ENCODE measurements around the gene AVEN. TPM values are rescaled to one million over a fixed set of nuclear protein-coding genes. Genes with fewer than 3 reads are reported as not detected.

Gene AVEN
- total RNA-seq, 4 donors from 2014 or later: 14.8 to 38.7 (median 26.9) TPM

DNA sequence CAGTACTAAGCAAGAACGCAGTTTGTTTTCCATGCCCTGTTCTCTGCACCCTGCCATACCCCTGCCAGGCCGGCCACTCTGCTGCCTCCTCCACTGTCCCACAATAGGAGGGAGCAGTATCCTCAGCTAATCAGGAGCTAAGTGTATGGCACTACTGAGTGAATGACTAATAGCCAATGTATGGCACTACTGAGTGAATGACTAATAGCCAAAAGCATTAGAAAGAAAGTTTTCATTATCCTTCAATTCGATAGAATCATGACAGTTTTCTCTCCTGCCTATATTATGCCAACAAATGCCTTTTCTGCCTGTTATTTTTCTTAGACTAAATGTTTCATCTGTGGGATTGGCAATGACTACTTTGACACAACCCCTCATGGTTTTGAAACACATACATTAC is 178.2 kb downstream of the AVEN start:
- Histone ChIP-seq H3K27me3 (no peaks in the 10 kb centered on the region), H3K36me3 (peaks cover 0 to 67% of the 10 kb centered on the region in 2 donors), H3K4me3 (no peak overlapping the region), H3K27ac (no peak overlapping the region), H3K9me3 (no peaks in the 10 kb centered on the region), H3K4me1 (peaks cover 0 to 16% (median 0%) of the 10 kb centered on the region in 3 donors)
- WGBS, 2 donors (ENCODE audit: low coverage in 1 of 2): 73 to 100% methylated on average over 1 to 3 of the region's 3 CpGs
- TF ChIP-seq EP300 (IDR thresholded peaks at IDR 0.05): no peak
- TF ChIP-seq, protein P1, sequence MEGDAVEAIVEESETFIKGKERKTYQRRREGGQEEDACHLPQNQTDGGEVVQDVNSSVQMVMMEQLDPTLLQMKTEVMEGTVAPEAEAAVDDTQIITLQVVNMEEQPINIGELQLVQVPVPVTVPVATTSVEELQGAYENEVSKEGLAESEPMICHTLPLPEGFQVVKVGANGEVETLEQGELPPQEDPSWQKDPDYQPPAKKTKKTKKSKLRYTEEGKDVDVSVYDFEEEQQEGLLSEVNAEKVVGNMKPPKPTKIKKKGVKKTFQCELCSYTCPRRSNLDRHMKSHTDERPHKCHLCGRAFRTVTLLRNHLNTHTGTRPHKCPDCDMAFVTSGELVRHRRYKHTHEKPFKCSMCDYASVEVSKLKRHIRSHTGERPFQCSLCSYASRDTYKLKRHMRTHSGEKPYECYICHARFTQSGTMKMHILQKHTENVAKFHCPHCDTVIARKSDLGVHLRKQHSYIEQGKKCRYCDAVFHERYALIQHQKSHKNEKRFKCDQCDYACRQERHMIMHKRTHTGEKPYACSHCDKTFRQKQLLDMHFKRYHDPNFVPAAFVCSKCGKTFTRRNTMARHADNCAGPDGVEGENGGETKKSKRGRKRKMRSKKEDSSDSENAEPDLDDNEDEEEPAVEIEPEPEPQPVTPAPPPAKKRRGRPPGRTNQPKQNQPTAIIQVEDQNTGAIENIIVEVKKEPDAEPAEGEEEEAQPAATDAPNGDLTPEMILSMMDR (IDR thresholded peaks at IDR 0.05): no peak
- TF ChIP-seq POLR2AphosphoS5 (IDR thresholded peaks at IDR 0.05): no peak
- no peak for TF ChIP-seq POLR2A (IDR thresholded peaks at IDR 0.05)
- no peak for ATAC-seq

DNA sequence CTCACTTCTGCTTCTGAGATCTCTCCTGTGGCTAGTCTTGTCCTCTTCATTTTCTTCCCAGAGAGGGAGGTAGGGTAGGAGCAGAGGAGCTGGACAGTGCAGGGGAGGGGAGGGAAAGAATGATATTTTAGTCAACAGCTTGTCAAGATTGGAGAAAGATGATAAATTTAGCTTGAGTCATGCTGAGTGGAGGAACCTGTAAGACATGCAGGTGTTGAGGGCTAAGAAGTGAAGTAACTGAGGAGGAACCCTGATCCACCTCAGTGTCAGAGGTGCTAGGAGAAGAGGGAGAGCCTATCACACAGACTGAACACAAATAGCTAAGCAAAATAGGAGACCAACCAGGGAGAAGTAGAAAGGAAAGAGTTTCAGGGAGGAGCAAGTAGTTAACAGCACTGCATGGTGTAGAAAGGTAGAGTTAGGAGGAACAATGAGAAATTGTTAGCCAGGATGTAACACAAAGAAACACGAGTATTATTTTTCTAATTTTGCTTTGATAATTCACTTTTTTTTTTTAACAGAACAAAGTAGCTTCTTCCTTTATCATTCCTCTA is 178.9 kb downstream of the AVEN start:
- Histone ChIP-seq H3K4me1 (peaks cover 0 to 11% (median 0%) of the 10 kb centered on the region in 3 donors), H3K27ac (no peak overlapping the region), H3K4me3 (no peak overlapping the region), H3K36me3 (peaks cover 0 to 70% of the 10 kb centered on the region in 2 donors), H3K9me3 (no peaks in the 10 kb centered on the region), H3K27me3 (no peaks in the 10 kb centered on the region)
- no peak for ATAC-seq
- TF ChIP-seq EP300 (IDR thresholded peaks at IDR 0.05): no peak
- TF ChIP-seq, protein P1 (IDR thresholded peaks at IDR 0.05): no peak
- no peak for TF ChIP-seq POLR2AphosphoS5 (IDR thresholded peaks at IDR 0.05)
- no peak for TF ChIP-seq POLR2A (IDR thresholded peaks at IDR 0.05)
- WGBS, 2 donors (ENCODE audit: low coverage in 1 of 2): 79 to 93% methylated on average over 1 of the region's 1 CpG

DNA sequence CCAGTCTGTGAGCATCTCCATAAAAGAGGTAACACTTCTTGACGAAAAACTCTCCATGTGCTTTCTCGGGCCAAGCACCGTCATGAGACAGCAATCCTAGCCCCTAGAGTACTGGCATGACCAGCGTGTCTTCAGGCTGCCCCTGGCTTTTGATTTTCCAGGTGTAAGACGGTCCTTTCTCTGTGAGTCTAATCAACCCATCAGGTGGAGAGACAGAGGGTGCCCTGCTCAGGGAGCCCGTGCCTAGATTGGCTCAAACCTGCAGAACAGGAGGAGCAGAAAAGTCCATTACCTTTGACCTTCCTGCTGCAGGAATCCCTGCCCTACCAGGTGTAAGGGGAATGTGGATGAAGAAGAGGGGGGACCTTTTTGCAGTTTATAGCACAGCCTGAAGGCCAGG is 180.2 kb downstream of the AVEN start:
- TF ChIP-seq EP300 (IDR thresholded peaks at IDR 0.05): no peak
- TF ChIP-seq, protein P1 (IDR thresholded peaks at IDR 0.05): no peak
- no peak for TF ChIP-seq POLR2AphosphoS5 (IDR thresholded peaks at IDR 0.05)
- TF ChIP-seq POLR2A (IDR thresholded peaks at IDR 0.05): no peak
- H3K36me3 ChIP-seq: peaks cover 0 to 76% of the 10 kb centered on the region in 2 donors
- no peaks in the 10 kb centered on the region for H3K9me3 ChIP-seq
- no peak overlapping the region for H3K4me3 ChIP-seq
- ATAC-seq: no peak
- no peaks in the 10 kb centered on the region for H3K4me1 ChIP-seq
- no peaks in the 10 kb centered on the region for H3K27me3 ChIP-seq
- no peak overlapping the region for H3K27ac ChIP-seq
- 90 to 100% methylated on average over 2 to 3 of the region's 6 CpGs for WGBS, 2 donors (ENCODE audit: low coverage in 1 of 2)

DNA sequence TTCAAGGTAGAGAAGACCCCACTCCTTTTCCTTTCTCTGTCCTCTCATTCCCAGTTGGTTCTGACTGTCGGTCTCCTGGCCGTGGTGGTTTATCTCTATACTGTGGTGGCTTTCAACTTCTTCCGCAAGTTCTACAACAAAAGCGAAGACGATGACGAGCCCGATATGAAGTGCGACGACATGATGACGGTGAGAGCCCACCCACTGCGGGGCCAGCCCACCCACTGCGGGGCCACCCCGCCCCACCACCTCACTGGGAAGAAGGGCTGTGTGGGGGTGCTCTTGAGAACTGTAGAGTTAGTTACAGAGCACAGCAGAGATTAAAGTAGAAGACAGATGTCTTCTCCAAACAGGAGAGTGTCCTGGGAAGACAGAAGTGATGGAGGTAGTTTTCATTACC is 181.3 kb downstream of the AVEN start:
- no peak for ATAC-seq
- H3K36me3 ChIP-seq: peaks cover 0 to 69% of the 10 kb centered on the region in 2 donors
- no peak overlapping the region for H3K27ac ChIP-seq
- H3K4me3 ChIP-seq: no peak overlapping the region
- H3K4me1 ChIP-seq: no peaks in the 10 kb centered on the region
- 100% methylated on average over 2 of the region's 13 CpGs; no CpG with 5 or more reads in 1 of the 2 donors for WGBS, 2 donors (ENCODE audit: low coverage in 1 of 2)
- H3K9me3 ChIP-seq: no peaks in the 10 kb centered on the region
- H3K27me3 ChIP-seq: no peaks in the 10 kb centered on the region
- TF ChIP-seq, protein P1 (IDR thresholded peaks at IDR 0.05): no peak
- no peak for TF ChIP-seq EP300 (IDR thresholded peaks at IDR 0.05)
- TF ChIP-seq POLR2AphosphoS5 (IDR thresholded peaks at IDR 0.05): no peak

DNA sequence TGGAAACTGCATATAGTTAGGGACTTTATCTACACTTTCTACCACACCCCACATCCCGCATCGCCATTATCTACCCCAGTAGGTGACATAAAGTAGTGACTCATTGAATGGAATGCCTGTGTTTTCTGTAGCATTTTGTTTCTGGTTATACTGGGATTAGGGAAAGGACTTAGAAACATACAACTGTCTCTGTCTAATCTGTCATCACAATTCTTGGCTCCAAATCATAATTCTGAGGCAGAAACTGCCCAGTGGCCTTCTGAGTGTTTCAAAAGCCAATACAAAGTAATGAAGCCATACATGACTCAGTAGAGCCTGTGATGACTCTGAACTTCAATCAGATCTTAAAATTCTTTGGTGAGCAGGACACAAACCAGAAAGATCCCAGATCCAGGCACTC is 186.4 kb downstream of the AVEN start:
- TF ChIP-seq, protein P1 (IDR thresholded peaks at IDR 0.05): no peak
- no peak for TF ChIP-seq POLR2A (IDR thresholded peaks at IDR 0.05)
- TF ChIP-seq EP300 (IDR thresholded peaks at IDR 0.05): no peak
- TF ChIP-seq POLR2AphosphoS5 (IDR thresholded peaks at IDR 0.05): no peak
- no peak overlapping the region for H3K4me3 ChIP-seq
- no peaks in the 10 kb centered on the region for H3K4me1 ChIP-seq
- H3K27ac ChIP-seq: no peak overlapping the region
- 58 to 95% methylated on average over 2 of the region's 2 CpGs for WGBS, 2 donors (ENCODE audit: low coverage in 1 of 2)
- no peaks in the 10 kb centered on the region for H3K27me3 ChIP-seq
- no peak for ATAC-seq
- H3K36me3 ChIP-seq: peaks cover 0 to 32% of the 10 kb centered on the region in 2 donors
- no peaks in the 10 kb centered on the region for H3K9me3 ChIP-seq
